OCI-LY3 (cell line): ENCODE measurements around the gene ADGRL1.

ENCODE experiments used
- H2AFZ ChIP-seq: fragments of 200-600, 300-600 bp; shearing (Covaris generic); 2 replicates; pipeline ENCODE4 v1.6.0; 2014; ENCODE audit warnings: antibody characterized with exemption, low read depth, low read length
- H3K27ac ChIP-seq: fragments of 200-600, 300-600 bp; sonication (generic); 2 replicates; pipeline ENCODE4 v1.5.1; 2014; ENCODE audit warnings: mild to moderate bottlenecking, low read length, moderate library complexity, mixed read lengths
- H3K27me3 ChIP-seq: fragments of 200-600, 300-600 bp; sonication (generic); 2 replicates; pipeline ENCODE4 v1.6.1; 2014; ENCODE audit warnings: low read depth, low read length, mixed read lengths
- H3K36me3 ChIP-seq: fragments of 200-600, 300-600 bp; sonication (generic); replicated peaks from 2 replicates; pipeline ENCODE3; 2014; ENCODE audit warnings: low read depth, low read length, mixed read lengths
- H3K4me1 ChIP-seq: fragments of 300-600, 200-600 bp; sonication (generic); 2 replicates; pipeline ENCODE4 v1.6.1; 2014; ENCODE audit warnings: low read length, mixed read lengths
- H3K4me2 ChIP-seq: fragments of 200-600, 300-600 bp; sonication (generic); 2 replicates; pipeline ENCODE4 v1.6.1; 2014; ENCODE audit warnings: low read length, mixed read lengths
- H3K4me3 ChIP-seq: fragments of 300-600, 200-600 bp; sonication (generic); 2 replicates; pipeline ENCODE4 v1.5.1; 2014; ENCODE audit warnings: antibody characterized with exemption, mild to moderate bottlenecking, low read length, moderate library complexity
- H3K79me2 ChIP-seq: fragments of 300-600, 200-600 bp; shearing (Covaris generic); 2 replicates; pipeline ENCODE4 v1.6.1; 2014; ENCODE audit warnings: mild to moderate bottlenecking, low read length, mixed read lengths
- H3K9ac ChIP-seq: fragments of 300-600, 200-600 bp; shearing (Covaris generic); 2 replicates; pipeline ENCODE4 v1.6.0; 2014; ENCODE audit warnings: mild to moderate bottlenecking, low read length, moderate library complexity
- H3K9me3 ChIP-seq: fragments of 200-600, 300-600 bp; shearing (Covaris generic); 2 replicates; pipeline ENCODE4 v1.6.1; 2014; ENCODE audit warnings: low read length, mixed read lengths; ENCODE audit not compliant: insufficient read depth
- H4K20me1 ChIP-seq: fragments of 200-600, 300-600 bp; sonication (generic); 2 replicates; pipeline ENCODE4 v1.6.1; 2016; ENCODE audit warnings: low read length, mixed read lengths; ENCODE audit not compliant: insufficient read depth
- EZH2phosphoT487 ChIP-seq: fragments of 200-600 bp; shearing (Covaris generic); IDR thresholded peaks from 2 replicates; pipeline ENCODE4 v1.6.1; 2018; ENCODE audit warnings: antibody characterized with exemption, mixed run types, low read depth
- TF ChIP-seq, protein P1 (sequence below): fragments of 200-600, 300-600 bp; sonication (generic); IDR thresholded peaks from 2 replicates; pipeline ENCODE4 v1.5.1; 2014; ENCODE audit warnings: antibody characterized with exemption, low read length, low read depth

ADGRL1 gene

DNA sequence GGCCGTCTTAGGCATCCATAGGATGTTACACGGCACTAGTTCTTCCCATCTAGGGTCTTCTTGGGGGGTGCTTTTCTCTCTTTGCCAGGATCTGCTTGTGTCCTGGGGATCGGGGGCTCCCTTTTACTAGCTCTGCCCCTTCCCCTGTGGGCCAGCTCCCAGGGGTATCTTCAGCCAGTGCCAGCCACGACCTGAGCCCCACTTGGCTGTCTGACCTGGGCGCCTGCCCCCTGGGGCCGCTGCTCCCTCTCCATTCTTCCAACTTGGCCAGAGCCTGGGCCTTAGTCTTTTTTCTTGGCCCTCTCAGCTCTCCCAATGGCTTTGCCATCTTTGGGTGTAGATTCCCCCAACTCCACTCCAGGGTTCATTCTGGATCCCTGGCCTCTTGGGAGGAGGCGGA is 91.5 kb downstream of the ADGRL1 start:
- Histone ChIP-seq H2AFZ (peak overlapping the region; percentile 16; the same call in 1 of the 2 replicates), H3K4me3 (peak overlapping the region; percentile 88), H4K20me1 (no peaks in the 10 kb centered on the region), H3K9ac (peak overlapping the region; percentile 78), H3K27ac (no peak overlapping the region; the same call in 1 of the 2 replicates), H3K27me3 (no peaks in the 10 kb centered on the region), H3K79me2 (peaks cover 10% of the 10 kb centered on the region), H3K4me2 (peak overlapping the region; percentile 87), H3K9me3 (no peaks in the 10 kb centered on the region), H3K4me1 (peaks cover 34% of the 10 kb centered on the region), H3K36me3 (no peaks in the 10 kb centered on the region)
- TF ChIP-seq EZH2phosphoT487, result no peak

DNA sequence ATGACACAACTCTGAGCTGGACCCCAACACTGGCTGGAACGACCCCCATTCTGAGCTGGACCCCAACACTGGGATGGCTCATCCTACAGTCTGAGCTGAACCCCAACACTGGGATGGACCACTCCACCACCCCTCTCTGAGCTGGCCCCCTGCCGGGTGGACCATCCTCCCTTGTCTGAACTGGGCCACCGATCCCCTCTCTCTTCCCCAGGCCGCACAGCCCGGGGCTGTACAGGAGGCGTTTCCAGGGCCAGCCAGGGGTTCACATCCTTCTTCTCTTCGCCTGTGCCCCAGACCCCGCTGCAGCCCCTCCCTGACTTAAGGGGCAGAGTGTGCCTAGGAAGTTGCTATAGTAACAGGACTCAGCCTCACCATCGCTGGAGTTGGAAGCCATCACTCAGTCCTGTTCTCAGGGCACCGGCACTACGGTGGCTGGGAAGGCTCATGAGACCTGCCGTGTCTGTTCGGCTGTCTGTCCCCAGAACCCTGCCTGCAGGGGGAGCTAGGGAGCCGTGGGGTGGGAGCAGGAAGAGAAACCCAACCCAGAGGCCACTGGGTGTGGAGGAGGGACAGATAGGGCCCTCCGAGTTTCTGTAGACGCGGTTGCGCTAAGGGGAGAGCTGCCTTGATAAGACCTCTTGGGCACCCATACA is 92.1 kb downstream of the ADGRL1 start:
- Histone ChIP-seq H4K20me1 (no peaks in the 10 kb centered on the region), H3K27me3 (no peaks in the 10 kb centered on the region), H2AFZ (peak overlapping the region; percentile 16; the same call in 1 of the 2 replicates), H3K27ac (no peak overlapping the region), H3K36me3 (no peaks in the 10 kb centered on the region), H3K4me1 (peaks cover 34% of the 10 kb centered on the region), H3K4me2 (peak overlapping the region; percentile 87), H3K79me2 (peaks cover 10% of the 10 kb centered on the region), H3K9me3 (no peaks in the 10 kb centered on the region), H3K9ac (peak overlapping the region; percentile 78), H3K4me3 (peak overlapping the region; percentile 88)
- TF ChIP-seq EZH2phosphoT487, result no peak
- TF ChIP-seq, protein P1, sequence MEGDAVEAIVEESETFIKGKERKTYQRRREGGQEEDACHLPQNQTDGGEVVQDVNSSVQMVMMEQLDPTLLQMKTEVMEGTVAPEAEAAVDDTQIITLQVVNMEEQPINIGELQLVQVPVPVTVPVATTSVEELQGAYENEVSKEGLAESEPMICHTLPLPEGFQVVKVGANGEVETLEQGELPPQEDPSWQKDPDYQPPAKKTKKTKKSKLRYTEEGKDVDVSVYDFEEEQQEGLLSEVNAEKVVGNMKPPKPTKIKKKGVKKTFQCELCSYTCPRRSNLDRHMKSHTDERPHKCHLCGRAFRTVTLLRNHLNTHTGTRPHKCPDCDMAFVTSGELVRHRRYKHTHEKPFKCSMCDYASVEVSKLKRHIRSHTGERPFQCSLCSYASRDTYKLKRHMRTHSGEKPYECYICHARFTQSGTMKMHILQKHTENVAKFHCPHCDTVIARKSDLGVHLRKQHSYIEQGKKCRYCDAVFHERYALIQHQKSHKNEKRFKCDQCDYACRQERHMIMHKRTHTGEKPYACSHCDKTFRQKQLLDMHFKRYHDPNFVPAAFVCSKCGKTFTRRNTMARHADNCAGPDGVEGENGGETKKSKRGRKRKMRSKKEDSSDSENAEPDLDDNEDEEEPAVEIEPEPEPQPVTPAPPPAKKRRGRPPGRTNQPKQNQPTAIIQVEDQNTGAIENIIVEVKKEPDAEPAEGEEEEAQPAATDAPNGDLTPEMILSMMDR, result peak; percentile 79

DNA sequence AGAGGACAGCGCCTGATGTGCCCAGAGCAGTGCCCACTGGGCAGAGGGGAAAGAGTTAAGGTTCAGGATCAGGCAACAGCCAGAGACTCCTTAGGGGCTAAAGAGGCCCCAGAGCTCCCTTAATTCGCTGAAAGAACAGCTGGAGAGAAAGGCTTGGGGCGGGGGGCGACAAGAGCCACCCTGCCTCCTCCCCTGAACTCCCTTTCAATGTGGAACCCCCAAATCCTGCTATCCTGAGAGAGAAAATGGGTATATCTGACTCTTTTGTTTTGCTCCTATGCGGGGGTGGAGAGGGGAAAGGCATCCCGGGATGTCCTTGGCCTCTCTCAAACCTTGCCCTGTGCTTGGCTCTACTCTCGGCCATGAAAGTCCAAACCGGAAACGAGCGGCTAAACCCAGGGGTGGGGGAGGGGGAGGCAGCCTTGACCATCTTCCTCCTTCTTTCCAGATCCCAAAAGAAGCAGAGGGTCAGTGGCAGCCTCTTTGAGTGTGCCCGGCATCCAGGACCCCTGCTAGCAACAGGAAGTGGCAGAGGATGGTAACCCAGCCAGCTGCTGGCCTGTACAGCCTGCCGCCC is 93.1 kb downstream of the ADGRL1 start:
- no peak overlapping the region for H2AFZ ChIP-seq
- H4K20me1 ChIP-seq, result no peaks in the 10 kb centered on the region
- no peak overlapping the region for H3K27ac ChIP-seq
- H3K4me2 ChIP-seq, result peak overlapping the region; percentile 87
- no peaks in the 10 kb centered on the region for H3K27me3 ChIP-seq
- no peaks in the 10 kb centered on the region for H3K9me3 ChIP-seq
- H3K9ac ChIP-seq, result peak overlapping the region; percentile 78
- peaks cover 27% of the 10 kb centered on the region for H3K4me1 ChIP-seq
- peak overlapping the region; percentile 88 for H3K4me3 ChIP-seq
- TF ChIP-seq, protein P1, result no peak
- no peak for TF ChIP-seq EZH2phosphoT487
- peaks cover 10% of the 10 kb centered on the region for H3K79me2 ChIP-seq
- no peaks in the 10 kb centered on the region for H3K36me3 ChIP-seq

DNA sequence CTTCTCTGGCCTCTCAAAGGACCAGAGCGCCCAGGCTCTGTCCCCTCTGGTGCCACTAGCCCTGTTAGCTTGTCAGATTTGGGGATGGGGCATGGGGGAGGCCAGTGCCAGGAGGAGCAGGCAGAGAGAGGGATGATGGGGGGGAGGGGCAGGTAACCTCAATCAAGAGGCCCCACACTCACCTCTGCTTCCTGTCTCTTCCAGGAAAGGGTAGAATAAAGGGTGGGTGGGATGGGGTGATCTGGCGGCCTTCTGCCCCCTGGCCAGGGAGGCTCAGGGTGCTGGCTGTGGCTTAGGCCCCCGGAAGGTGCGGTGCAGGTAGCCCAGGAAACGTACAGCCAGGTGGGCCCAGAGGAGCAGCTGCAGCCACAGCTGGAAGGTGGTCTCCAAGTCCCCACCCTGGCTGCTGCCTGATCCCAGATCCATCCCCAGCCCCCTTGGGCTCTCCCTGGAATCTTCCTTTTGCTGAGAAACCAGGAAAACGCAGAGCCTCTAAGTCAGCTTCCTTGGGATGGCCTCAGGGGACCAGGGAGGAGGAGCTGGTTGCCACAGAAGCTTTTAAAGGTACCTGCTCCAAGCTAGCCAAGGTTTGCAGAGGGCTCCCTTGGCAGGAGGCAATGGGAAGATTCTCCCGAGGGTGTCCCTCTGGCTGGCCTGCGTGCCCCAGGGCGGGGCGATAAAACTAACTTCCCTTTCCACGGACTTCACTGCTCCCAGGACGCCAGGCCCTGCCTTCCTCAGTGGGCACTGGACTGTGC is 93.7 kb downstream of the ADGRL1 start:
- H3K4me1 ChIP-seq, result peaks cover 27% of the 10 kb centered on the region
- H3K36me3 ChIP-seq, result no peaks in the 10 kb centered on the region
- peaks cover 10% of the 10 kb centered on the region for H3K79me2 ChIP-seq
- H3K9ac ChIP-seq, result no peak overlapping the region
- H4K20me1 ChIP-seq, result no peaks in the 10 kb centered on the region
- TF ChIP-seq EZH2phosphoT487, result no peak
- TF ChIP-seq, protein P1, result no peak
- no peak overlapping the region for H2AFZ ChIP-seq
- peak overlapping the region; percentile 87; the same call in 1 of the 2 replicates for H3K4me2 ChIP-seq
- H3K27ac ChIP-seq, result no peak overlapping the region
- H3K9me3 ChIP-seq, result no peaks in the 10 kb centered on the region
- no peaks in the 10 kb centered on the region for H3K27me3 ChIP-seq
- no peak overlapping the region for H3K4me3 ChIP-seq
